GM12891 (cell line): Measurements from ENCODE around the gene SWAP70.

Experiments
- POLR2A ChIP-seq: IDR thresholded peaks from 2 replicates; pipeline ENCODE4 v1.6.1; 2011; ENCODE audit warnings: low read depth, low read length, control low read depth
- POLR2AphosphoS5 ChIP-seq: IDR thresholded peaks from 2 replicates; pipeline ENCODE4 v1.6.1; 2011; ENCODE audit warnings: low read depth, low read length, control low read depth
- POU2F2 ChIP-seq: IDR thresholded peaks from 2 replicates; pipeline ENCODE4 v1.6.1; 2011; ENCODE audit warnings: low read depth, mild to moderate bottlenecking, control low read depth, low read length, moderate library complexity
- SPI1 ChIP-seq: IDR thresholded peaks from 2 replicates; pipeline ENCODE4 v1.6.1; 2011; ENCODE audit warnings: low read depth, low read length, control low read depth
- TAF1 ChIP-seq: IDR thresholded peaks from 2 replicates; pipeline ENCODE4 v1.6.1; 2011; ENCODE audit warnings: low read depth, low read length, control low read depth

DNA sequence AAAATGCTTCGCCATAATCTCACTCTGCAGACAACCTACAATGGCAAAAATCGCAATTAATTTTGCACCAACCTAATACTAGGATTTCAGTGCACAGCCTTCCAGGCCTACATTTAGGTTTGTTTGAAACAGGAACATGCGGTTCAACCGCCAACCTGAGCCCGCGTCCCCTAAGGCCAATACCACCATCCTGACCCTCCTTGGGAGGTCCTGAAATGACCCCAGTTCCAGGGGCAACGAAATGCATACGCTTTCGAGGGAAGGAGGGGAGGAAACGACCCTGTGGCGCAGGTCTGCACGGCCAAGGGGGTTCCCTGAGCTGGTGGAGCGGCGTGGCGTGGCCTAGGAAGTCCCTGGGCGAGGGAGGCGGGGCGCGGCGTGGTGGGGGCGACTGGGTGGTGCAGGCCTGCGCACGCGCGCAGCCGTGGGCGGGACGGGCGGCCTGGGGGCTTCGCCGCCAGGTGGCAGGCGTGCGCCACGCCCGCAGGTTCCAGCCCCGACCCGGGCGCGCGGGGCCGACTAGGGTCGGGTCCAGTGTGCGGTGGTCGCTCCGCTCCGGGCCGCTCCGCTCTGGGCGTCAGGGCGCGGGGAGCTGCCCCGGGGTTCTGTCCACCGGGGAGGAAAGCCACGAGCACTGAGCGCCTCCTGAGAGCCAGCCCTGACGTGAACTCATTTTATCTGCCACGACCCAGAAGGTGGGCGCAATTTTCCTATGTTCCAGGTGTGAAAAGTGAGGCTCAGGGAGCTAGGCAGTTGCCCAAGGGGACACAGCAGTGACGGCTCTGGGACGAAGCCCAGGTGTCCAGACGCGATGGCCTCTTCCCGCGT is 94.1 kb downstream of the SWAP70 start:
- TF ChIP-seq SPI1 = no peak
- TF ChIP-seq POLR2AphosphoS5 = no peak
- TF ChIP-seq POLR2A = 0 out of 2 replicates have a peak, but pooled peaks have one; percentile 24
- TF ChIP-seq TAF1 = no peak
- no peak for TF ChIP-seq POU2F2
